Measurements from ENCODE around the gene GALT. TPM values are rescaled to one million over a fixed set of nuclear protein-coding genes. Genes with fewer than 3 reads are reported as not detected.

Gene GALT
- total RNA-seq, 4 donors from 2014 or later: 38.5 to 75.3 (median 63.7) TPM

- TF ChIP-seq CTCF (IDR thresholded peaks at IDR 0.05): no peak
- TF ChIP-seq POLR2A (IDR thresholded peaks at IDR 0.05): peak; percentile 57 to 88
- TF ChIP-seq EP300 (IDR thresholded peaks at IDR 0.05): peak in 1 of 2 donors; percentile 96
- WGBS, 2 donors: 1% methylated on average over 31 to 40 of the region's 77 CpGs
- Histone ChIP-seq H3K36me3 (peaks cover 0 to 50% (median 9%) of the 10 kb centered on the region in 3 donors), H3K27ac (peak within 1 kb of the TSS; percentile 74 to 96 (median 93)), H3K27me3 (no peaks in the 10 kb centered on the region), H3K9me3 (no peaks in the 10 kb centered on the region), H3K4me1 (peaks cover 0 to 28% (median 15%) of the 10 kb centered on the region in 4 donors), H3K4me3 (peak within 1 kb of the TSS; percentile 58 to 81 (median 72))
- peak; percentile 65 to 80 for DNase-seq (ENCODE audit: low spot score in 2 of 2)
Measured at GRCh38 chr9:34611811-34612787, 34.4 kb upstream of the GALT start, which contains the start of gene RPP25L. Gene RPP25L (minus strand): TSS chr9:34612097. CDS start chr9:34611296, 801 bp downstream.

GRCh38 chr9:34612788-34613390 lies 33.6 kb upstream of the GALT start:
- DNase-seq (ENCODE audit: low spot score in 2 of 2): peak in 1 of 2 donors; percentile 83
- peak overlapping the region; percentile 74 to 96 (median 93) for H3K27ac ChIP-seq
- H3K36me3 ChIP-seq: peaks cover 0 to 58% (median 9%) of the 10 kb centered on the region in 3 donors
- TF ChIP-seq POLR2A (IDR thresholded peaks at IDR 0.05) (no peak), CTCF (IDR thresholded peaks at IDR 0.05) (peak; percentile 79 to 88 (median 84))
- H3K4me1 ChIP-seq: peaks cover 0 to 28% (median 15%) of the 10 kb centered on the region in 4 donors
- no peaks in the 10 kb centered on the region for H3K9me3 ChIP-seq
- 1 to 2% methylated on average over 15 of the region's 15 CpGs for WGBS, 2 donors
- H3K27me3 ChIP-seq: no peaks in the 10 kb centered on the region
- H3K4me3 ChIP-seq: peak overlapping the region; percentile 58 to 81 (median 72)

GRCh38 chr9:34615132-34615531 lies 31.3 kb upstream of the GALT start:
- no peak overlapping the region for H3K4me3 ChIP-seq
- 82 to 85% methylated on average over 2 of the region's 2 CpGs for WGBS, 2 donors
- no peaks in the 10 kb centered on the region for H3K9me3 ChIP-seq
- TF ChIP-seq EP300 (IDR thresholded peaks at IDR 0.05) (no peak), POLR2A (IDR thresholded peaks at IDR 0.05) (no peak), CTCF (IDR thresholded peaks at IDR 0.05) (no peak)
- no peaks in the 10 kb centered on the region for H3K27me3 ChIP-seq
- no peak overlapping the region for H3K27ac ChIP-seq
- H3K4me1 ChIP-seq: peaks cover 0 to 39% (median 25%) of the 10 kb centered on the region in 4 donors
- DNase-seq (ENCODE audit: low spot score in 2 of 2): no peak
- H3K36me3 ChIP-seq: peaks cover 0 to 56% (median 9%) of the 10 kb centered on the region in 3 donors

- peaks cover 0 to 40% of the 10 kb centered on the region in 2 donors for H3K27me3 ChIP-seq
- no peaks in the 10 kb centered on the region for H3K9me3 ChIP-seq
- TF ChIP-seq POLR2A (IDR thresholded peaks at IDR 0.05): no peak
- TF ChIP-seq EP300 (IDR thresholded peaks at IDR 0.05): peak; percentile 60 to 66
- TF ChIP-seq CTCF (IDR thresholded peaks at IDR 0.05): peak in 1 of 5 experiments; percentile 19
- WGBS, 2 donors: 4% methylated on average over 41 to 42 of the region's 43 CpGs
- peaks cover 0 to 34% (median 9%) of the 10 kb centered on the region in 3 donors for H3K36me3 ChIP-seq
- H3K4me3 ChIP-seq: peak within 1 kb of the TSS; percentile 74 to 93 (median 82)
- H3K27ac ChIP-seq: peak within 1 kb of the TSS in 2 of 4 donors; percentile 72 to 78
- peak; percentile 88 to 93 for DNase-seq (ENCODE audit: low spot score in 2 of 2)
- peaks cover 0 to 40% (median 18%) of the 10 kb centered on the region in 4 donors for H3K4me1 ChIP-seq
Measured at GRCh38 chr9:34620061-34620994, 26.1 kb upstream of the GALT start, which contains the start of gene DCTN3. Gene DCTN3 (minus strand): TSS chr9:34620495. CDS start chr9:34620464, 31 bp downstream.
